Gastroesophageal sphincter (tissue), 3 donors: ENCODE data around the gene SPAG16.

Experiments
- EP300 ChIP-seq: sonication (generic); formaldehyde crosslinking; IDR thresholded peaks from one replicate; pipeline ENCODE4 v1.6.1; 2017; ENCODE audit warnings: antibody characterized with exemption, mild to moderate bottlenecking
- TF ChIP-seq, protein P1 (sequence below), 4 experiments: fragments of 200-600 bp in 2 of 4; fragments of 450-650 bp in 2 of 4; sonication (generic) in 1 of 4; IDR thresholded peaks; one replicate each; pipeline ENCODE4 v1.5.1; 2017 to 2019; ENCODE audit warnings: antibody characterized with exemption in 4 of 4, mild to moderate bottlenecking in 2 of 4, moderate library complexity in 2 of 4

GRCh38 chr2:213259266-213259665 is 25.0 kb upstream of the SPAG16 start:
- TF ChIP-seq, protein P1, sequence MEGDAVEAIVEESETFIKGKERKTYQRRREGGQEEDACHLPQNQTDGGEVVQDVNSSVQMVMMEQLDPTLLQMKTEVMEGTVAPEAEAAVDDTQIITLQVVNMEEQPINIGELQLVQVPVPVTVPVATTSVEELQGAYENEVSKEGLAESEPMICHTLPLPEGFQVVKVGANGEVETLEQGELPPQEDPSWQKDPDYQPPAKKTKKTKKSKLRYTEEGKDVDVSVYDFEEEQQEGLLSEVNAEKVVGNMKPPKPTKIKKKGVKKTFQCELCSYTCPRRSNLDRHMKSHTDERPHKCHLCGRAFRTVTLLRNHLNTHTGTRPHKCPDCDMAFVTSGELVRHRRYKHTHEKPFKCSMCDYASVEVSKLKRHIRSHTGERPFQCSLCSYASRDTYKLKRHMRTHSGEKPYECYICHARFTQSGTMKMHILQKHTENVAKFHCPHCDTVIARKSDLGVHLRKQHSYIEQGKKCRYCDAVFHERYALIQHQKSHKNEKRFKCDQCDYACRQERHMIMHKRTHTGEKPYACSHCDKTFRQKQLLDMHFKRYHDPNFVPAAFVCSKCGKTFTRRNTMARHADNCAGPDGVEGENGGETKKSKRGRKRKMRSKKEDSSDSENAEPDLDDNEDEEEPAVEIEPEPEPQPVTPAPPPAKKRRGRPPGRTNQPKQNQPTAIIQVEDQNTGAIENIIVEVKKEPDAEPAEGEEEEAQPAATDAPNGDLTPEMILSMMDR (IDR thresholded peaks at IDR 0.05): no peak
- no peak for TF ChIP-seq EP300
